Stomach smooth muscle (tissue), 2 donors: ENCODE results near the gene NAALADL2.
"Not testable (repeated sequence)": the region's sequence is repeated elsewhere in the genome, so short reads cannot be mapped to it uniquely, and the experiment has no call there.

ENCODE experiments used
- H3K27ac ChIP-seq: one replicate; pipeline ENCODE4 v1.7.0; 2013; ENCODE audit warnings: mild to moderate bottlenecking, low read length, inconsistent platforms
- H3K27me3 ChIP-seq, 2 donors: one replicate each; pipeline ENCODE4 v1.7.0; 2013; ENCODE audit warnings: low read length in 2 of 2; ENCODE audit not compliant: insufficient read depth in 2 of 2, control insufficient read depth in 1 of 2
- H3K36me3 ChIP-seq, 2 donors: one replicate each; pipeline ENCODE4 v1.7.0; 2013; ENCODE audit warnings: low read length in 2 of 2; ENCODE audit not compliant: control insufficient read depth in 2 of 2, insufficient read depth in 2 of 2
- H3K4me1 ChIP-seq: one replicate; pipeline ENCODE4 v1.7.0; 2013; ENCODE audit warnings: low read length; ENCODE audit not compliant: control insufficient read depth, insufficient read depth
- H3K4me3 ChIP-seq, 2 donors: one replicate each; pipeline ENCODE4 v1.7.0; 2013; ENCODE audit warnings: low read length in 2 of 2
- H3K9ac ChIP-seq, 2 donors: one replicate each; pipeline ENCODE4 v1.7.0; 2013; ENCODE audit warnings: low read length in 2 of 2, mild to moderate bottlenecking in 1 of 2
- H3K9me3 ChIP-seq, 2 donors: one replicate each; pipeline ENCODE4 v1.7.0; 2013; ENCODE audit warnings: low read length in 2 of 2; ENCODE audit not compliant: control insufficient read depth in 2 of 2
- donor health status: healthy.
- donor health status: Pancreatic carcinoma.

NAALADL2 gene

DNA sequence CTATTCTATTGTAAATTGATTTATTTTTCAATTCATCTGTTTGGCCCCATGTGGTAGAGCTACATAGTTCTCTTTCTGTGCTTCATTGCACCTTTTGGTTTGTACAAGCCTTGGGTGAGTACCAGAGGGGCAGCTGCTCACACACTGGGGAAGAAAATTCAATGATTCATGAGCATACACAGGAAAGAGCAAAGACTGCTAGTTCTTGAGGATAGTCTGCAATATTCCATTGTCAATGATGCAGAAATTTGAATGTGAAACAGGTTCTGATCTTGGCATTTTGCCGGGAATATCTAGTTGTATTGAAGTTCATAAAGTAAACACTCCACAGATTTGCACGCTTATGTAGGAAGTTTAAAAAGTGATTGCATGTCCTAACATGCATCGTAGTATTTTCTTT lies 304.6 kb downstream of the NAALADL2 start:
- Histone ChIP-seq H3K4me1 (no peaks in the 10 kb centered on the region), H3K9ac (no peak overlapping the region), H3K27ac (no peak overlapping the region), H3K36me3 (no peaks in the 10 kb centered on the region), H3K9me3 (no peaks in the 10 kb centered on the region), H3K4me3 (no peak overlapping the region), H3K27me3 (no peaks in the 10 kb centered on the region)

GRCh38 chr3:175173117-175173516 lies 314.0 kb downstream of the NAALADL2 start:
- H3K9ac ChIP-seq, H3K27ac ChIP-seq, H3K4me3 ChIP-seq, H3K9me3 ChIP-seq, H3K36me3 ChIP-seq, H3K27me3 ChIP-seq, H3K4me1 ChIP-seq: not testable (repeated sequence)

- Histone ChIP-seq H3K9ac (no peak overlapping the region), H3K27me3 (no peaks in the 10 kb centered on the region)
Observed at GRCh38 chr3:175176556-175176955, 317.4 kb downstream of the NAALADL2 start.

GRCh38 chr3:175179055-175179454 lies 319.9 kb downstream of the NAALADL2 start:
- H3K27ac ChIP-seq, result no peak overlapping the region
- H3K36me3 ChIP-seq, result no peaks in the 10 kb centered on the region
- H3K4me3 ChIP-seq, result no peak overlapping the region
- no peaks in the 10 kb centered on the region for H3K27me3 ChIP-seq
- no peaks in the 10 kb centered on the region for H3K4me1 ChIP-seq
- no peak overlapping the region for H3K9ac ChIP-seq
- no peaks in the 10 kb centered on the region for H3K9me3 ChIP-seq

More at GRCh38 chr3:175176556-175176955, 317.4 kb downstream of the NAALADL2 start:
- H3K36me3 ChIP-seq, result no peaks in the 10 kb centered on the region
- no peaks in the 10 kb centered on the region for H3K4me1 ChIP-seq
- H3K27ac ChIP-seq, result no peak overlapping the region
- no peaks in the 10 kb centered on the region for H3K9me3 ChIP-seq
- no peak overlapping the region for H3K4me3 ChIP-seq

DNA sequence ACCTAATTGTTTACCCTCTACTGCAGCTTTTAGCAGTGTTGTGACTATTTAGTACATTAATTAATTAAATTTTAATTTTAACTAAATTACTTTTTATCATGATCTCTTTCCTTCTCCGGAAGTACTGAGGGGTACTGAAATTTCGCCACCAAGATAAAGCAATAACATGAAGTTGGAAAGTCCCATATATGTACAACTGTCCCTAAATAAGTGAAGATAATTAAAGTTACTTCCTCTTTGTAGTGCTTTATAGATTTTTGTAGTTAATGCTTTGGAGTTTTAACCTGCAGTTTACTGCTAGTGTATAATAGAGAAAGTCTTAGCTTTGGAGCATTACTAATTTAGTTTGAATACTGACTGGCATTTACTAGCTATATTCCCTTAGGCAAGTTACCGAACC lies 325.3 kb downstream of the NAALADL2 start:
- Histone ChIP-seq H3K4me1 (no peaks in the 10 kb centered on the region), H3K9me3 (no peaks in the 10 kb centered on the region), H3K27ac (no peak overlapping the region), H3K4me3 (no peak overlapping the region), H3K9ac (no peak overlapping the region), H3K36me3 (no peaks in the 10 kb centered on the region), H3K27me3 (no peaks in the 10 kb centered on the region)

- Histone ChIP-seq H3K4me1 (no peaks in the 10 kb centered on the region), H3K9ac (no peak overlapping the region), H3K4me3 (no peak overlapping the region), H3K27me3 (no peaks in the 10 kb centered on the region), H3K9me3 (no peaks in the 10 kb centered on the region), H3K27ac (no peak overlapping the region), H3K36me3 (no peaks in the 10 kb centered on the region)
Observed at GRCh38 chr3:175185903-175186302, 326.8 kb downstream of the NAALADL2 start.

DNA sequence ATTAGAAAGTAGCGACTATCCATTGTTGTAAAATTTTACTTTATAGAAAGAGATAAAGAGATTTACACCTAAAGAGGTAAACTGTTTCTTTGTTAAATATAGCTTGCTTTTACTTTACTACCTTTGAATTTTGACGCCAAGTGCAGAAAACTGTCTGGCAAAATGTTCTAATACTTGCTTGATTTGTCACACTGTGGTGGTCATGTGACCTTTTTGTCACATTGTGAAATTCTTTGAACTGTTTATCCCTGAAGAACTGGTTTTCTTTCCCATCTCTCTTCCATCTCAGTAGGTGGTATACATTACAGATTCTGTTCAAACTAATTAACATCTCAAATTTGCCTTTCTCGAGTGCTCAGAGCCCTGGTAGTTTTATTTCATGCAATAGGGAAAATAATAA lies 327.4 kb downstream of the NAALADL2 start:
- Histone ChIP-seq H3K36me3 (no peaks in the 10 kb centered on the region), H3K9me3 (no peaks in the 10 kb centered on the region), H3K4me3 (no peak overlapping the region), H3K9ac (no peak overlapping the region), H3K4me1 (no peaks in the 10 kb centered on the region), H3K27me3 (no peaks in the 10 kb centered on the region), H3K27ac (no peak overlapping the region)

GRCh38 chr3:175187586-175187985 lies 328.5 kb downstream of the NAALADL2 start:
- Histone ChIP-seq H3K27ac (no peak overlapping the region), H3K27me3 (no peaks in the 10 kb centered on the region), H3K9ac (no peak overlapping the region), H3K4me3 (no peak overlapping the region), H3K36me3 (no peaks in the 10 kb centered on the region), H3K4me1 (no peaks in the 10 kb centered on the region), H3K9me3 (no peaks in the 10 kb centered on the region)

- Histone ChIP-seq H3K4me1 (no peaks in the 10 kb centered on the region), H3K36me3 (no peaks in the 10 kb centered on the region), H3K27ac (no peak overlapping the region), H3K9ac (no peak overlapping the region), H3K9me3 (no peaks in the 10 kb centered on the region), H3K27me3 (no peaks in the 10 kb centered on the region), H3K4me3 (no peak overlapping the region)
Observed at GRCh38 chr3:175192536-175192935, 333.4 kb downstream of the NAALADL2 start.

- H3K27ac ChIP-seq, result no peak overlapping the region
- H3K9me3 ChIP-seq, result no peaks in the 10 kb centered on the region
- no peaks in the 10 kb centered on the region for H3K36me3 ChIP-seq
- H3K4me1 ChIP-seq, result no peaks in the 10 kb centered on the region
- no peak overlapping the region for H3K4me3 ChIP-seq
- H3K27me3 ChIP-seq, result no peaks in the 10 kb centered on the region
- no peak overlapping the region for H3K9ac ChIP-seq
Observed at GRCh38 chr3:175193815-175194518, 334.8 kb downstream of the NAALADL2 start.

- Histone ChIP-seq H3K9ac (no peak overlapping the region), H3K9me3 (no peaks in the 10 kb centered on the region), H3K4me1 (no peaks in the 10 kb centered on the region), H3K27ac (no peak overlapping the region), H3K36me3 (no peaks in the 10 kb centered on the region), H3K4me3 (no peak overlapping the region), H3K27me3 (no peaks in the 10 kb centered on the region)
Observed at GRCh38 chr3:175198991-175199783, 340.1 kb downstream of the NAALADL2 start.
